Jurkat, Clone E6-1 (cell line): ENCODE data around the gene TWIST2.

Experiments
- DNase-seq: peaks from one replicate; pipeline ENCODE4 v3.0.0-alpha.2; 2011; ENCODE audit warnings: low read depth, low spot score
- H3K4me3 ChIP-seq: 2 replicates; pipeline ENCODE4 v1.5.1; 2011; ENCODE audit warnings: mild to moderate bottlenecking, low read length, control low read depth, moderate library complexity

TWIST2 gene

GRCh38 chr2:238831177-238831576 lies 16.7 kb upstream of the TWIST2 start:
- no peak overlapping the region for H3K4me3 ChIP-seq
- DNase-seq = peak; percentile 42

- DNase-seq = no peak
- no peak overlapping the region for H3K4me3 ChIP-seq
These were observed 12.9 kb upstream of the TWIST2 start for GRCh38 chr2:238834982-238835381.

GRCh38 chr2:238835726-238836301 lies 12.1 kb upstream of the TWIST2 start:
- no peak overlapping the region for H3K4me3 ChIP-seq
- DNase-seq = no peak

GRCh38 chr2:238838786-238839327 lies 9.0 kb upstream of the TWIST2 start:
- no peak overlapping the region for H3K4me3 ChIP-seq
- no peak for DNase-seq

GRCh38 chr2:238839428-238839827 lies 8.5 kb upstream of the TWIST2 start:
- DNase-seq = no peak
- H3K4me3 ChIP-seq = no peak overlapping the region

GRCh38 chr2:238841542-238842164 lies 6.2 kb upstream of the TWIST2 start:
- no peak for DNase-seq
- no peak overlapping the region for H3K4me3 ChIP-seq

GRCh38 chr2:238843476-238843875 lies 4.4 kb upstream of the TWIST2 start:
- no peak for DNase-seq
- H3K4me3 ChIP-seq = no peak overlapping the region

- DNase-seq = no peak
- H3K4me3 ChIP-seq = no peak overlapping the region
These were observed 2.1 kb upstream of the TWIST2 start for GRCh38 chr2:238845583-238846377.

- DNase-seq = no peak
- no peak overlapping the region for H3K4me3 ChIP-seq
These were observed 1.6 kb upstream of the TWIST2 start for GRCh38 chr2:238846378-238846627.

GRCh38 chr2:238846628-238847418 lies 1.1 kb upstream of the TWIST2 start:
- DNase-seq = no peak
- no peak overlapping the region for H3K4me3 ChIP-seq

GRCh38 chr2:238847419-238847801 lies 475 bp upstream of the TWIST2 start:
- DNase-seq = no peak
- H3K4me3 ChIP-seq = no peak overlapping the region

- no peak overlapping the region for H3K4me3 ChIP-seq
These were observed 748 bp downstream of the TWIST2 start for GRCh38 chr2:238848691-238848975.

GRCh38 chr2:238848976-238849853 lies 1.3 kb downstream of the TWIST2 start:
- H3K4me3 ChIP-seq = no peak overlapping the region
- no peak for DNase-seq

More at GRCh38 chr2:238848691-238848975, 748 bp downstream of the TWIST2 start:
- DNase-seq = no peak

GRCh38 chr2:238850091-238850490 lies 2.2 kb downstream of the TWIST2 start:
- no peak for DNase-seq
- H3K4me3 ChIP-seq = no peak overlapping the region

- H3K4me3 ChIP-seq = no peak overlapping the region
- DNase-seq = no peak
These were observed 3.1 kb downstream of the TWIST2 start for GRCh38 chr2:238851026-238851425.

GRCh38 chr2:238851761-238852160 lies 3.9 kb downstream of the TWIST2 start:
- DNase-seq = no peak
- H3K4me3 ChIP-seq = no peak overlapping the region

GRCh38 chr2:238852206-238852869 lies 4.5 kb downstream of the TWIST2 start:
- DNase-seq = no peak
- H3K4me3 ChIP-seq = no peak overlapping the region

GRCh38 chr2:238853218-238853617 lies 5.3 kb downstream of the TWIST2 start:
- H3K4me3 ChIP-seq = no peak overlapping the region

GRCh38 chr2:238853721-238854120 lies 5.8 kb downstream of the TWIST2 start:
- DNase-seq = no peak

More at GRCh38 chr2:238853218-238853617, 5.3 kb downstream of the TWIST2 start:
- no peak for DNase-seq

More at GRCh38 chr2:238853721-238854120, 5.8 kb downstream of the TWIST2 start:
- H3K4me3 ChIP-seq = no peak overlapping the region
